Endothelial cell of umbilical vein (primary cell): ENCODE results near the gene MED8. TPM values are rescaled to one million over a fixed set of nuclear protein-coding genes. Genes with fewer than 3 reads are reported as not detected.

Source experiments
- BruUV-seq: library from RNA; stranded (reverse); fragments of 400-500 nt; replicated peaks from 2 replicates; lab custom pipeline; 2021; lab: Mats Ljungman, UMichigan
- CTCF ChIA-PET: fragments of 300-600, 350-600 bp; sonication (Branson Sonifier 250); formaldehyde crosslinking; loops from one replicate; lab custom pipeline; 2021; ENCODE audit warnings: antibody characterized with exemption, inconsistent platforms; lab: Charles Lee
- POLR2A ChIA-PET: fragments of 300-600, 350-600 bp; sonication (Branson Sonifier 250); formaldehyde crosslinking; loops from one replicate; lab custom pipeline; 2021; ENCODE audit warnings: antibody characterized with exemption, inconsistent platforms; lab: Charles Lee
- DNase-seq: peaks from one replicate; pipeline ENCODE4 v3.0.0-alpha.2; 2011; ENCODE audit warnings: low read depth, low spot score
- FAIRE-seq: peaks from 2 replicates; lab custom pipeline; 2011; peaks lifted over from hg19 to GRCh38; lab: Jason Lieb, UNC
- H2AFZ ChIP-seq: 2 replicates; pipeline ENCODE4 v1.6.0; 2012; ENCODE audit warnings: low read depth, low read length, control low read depth, inconsistent platforms
- H3K27ac ChIP-seq: 2 replicates; pipeline ENCODE4 v1.5.1; 2011; ENCODE audit warnings: low read depth, mild to moderate bottlenecking, control low read depth, low read length, moderate library complexity; ENCODE audit not compliant: insufficient read depth
- H3K27me3 ChIP-seq, 2 experiments: 2 replicates each; pipeline versions ENCODE4 v1.6.0 to v1.6.1; 2011; ENCODE audit warnings: low read length in 2 of 2, mixed read lengths in 1 of 2; ENCODE audit not compliant: control insufficient read depth in 2 of 2, insufficient read depth in 2 of 2
- H3K36me3 ChIP-seq, 2 experiments: 2 replicates in 1 of 2; 3 replicates in 1 of 2; pipeline ENCODE4 v1.5.1; 2011; ENCODE audit warnings: low read length in 2 of 2, mild to moderate bottlenecking in 1 of 2, moderate library complexity in 1 of 2; ENCODE audit not compliant: control insufficient read depth in 2 of 2, insufficient read depth in 2 of 2; ENCODE audit errors: extremely low read depth in 1 of 2
- H3K4me1 ChIP-seq: 3 replicates; pipeline ENCODE4 v1.5.1; 2011; ENCODE audit warnings: mild to moderate bottlenecking, low read length; ENCODE audit not compliant: control insufficient read depth, insufficient read depth; ENCODE audit errors: extremely low read depth
- H3K4me2 ChIP-seq: 2 replicates; pipeline ENCODE4 v1.6.1; 2011; ENCODE audit warnings: low read length, control low read depth, mixed read lengths; ENCODE audit not compliant: insufficient read depth
- H3K4me3 ChIP-seq, 3 experiments: fragments of 200-600 bp in 1 of 3; sonication (generic), shearing (Covaris generic) in 1 of 3; replicated peaks in 1 of 3; 2 replicates each; pipeline ENCODE4 v1.5.1; 2011 to 2016; ENCODE audit warnings: control low read depth in 3 of 3, low read length in 3 of 3, mild to moderate bottlenecking in 2 of 3, inconsistent platforms in 1 of 3, low read depth in 1 of 3, moderate library complexity in 1 of 3; ENCODE audit not compliant: insufficient read depth in 1 of 3
- H3K79me2 ChIP-seq: 2 replicates; pipeline ENCODE4 v1.6.0; 2012; ENCODE audit warnings: low read length, inconsistent platforms; ENCODE audit not compliant: control insufficient read depth, insufficient read depth
- H3K9ac ChIP-seq: replicated peaks from 2 replicates; pipeline ENCODE3; 2011; ENCODE audit warnings: low read length, control low read depth; ENCODE audit not compliant: insufficient read depth; ENCODE audit errors: extremely low read depth
- H3K9me1 ChIP-seq: replicated peaks from 3 replicates; pipeline ENCODE4 v1.6.0; 2011; ENCODE audit warnings: mild to moderate bottlenecking, low read length; ENCODE audit not compliant: control insufficient read depth, insufficient read depth; ENCODE audit errors: extremely low read depth
- H3K9me3 ChIP-seq: replicated peaks from 2 replicates; pipeline ENCODE4 v1.5.1; 2012; ENCODE audit warnings: low read length, inconsistent platforms; ENCODE audit not compliant: control insufficient read depth, insufficient read depth
- H4K20me1 ChIP-seq: replicated peaks from 2 replicates; pipeline ENCODE3; 2011; ENCODE audit warnings: mild to moderate bottlenecking, low read length; ENCODE audit not compliant: control insufficient read depth, insufficient read depth; ENCODE audit errors: extremely low read depth
- EZH2 ChIP-seq: IDR thresholded peaks from 2 replicates; pipeline ENCODE4 v1.6.1; 2012; ENCODE audit warnings: borderline replicate concordance, low read depth, mild to moderate bottlenecking, moderate library complexity, low read length, inconsistent platforms; ENCODE audit not compliant: severe bottlenecking
- FOS ChIP-seq: IDR thresholded peaks from 2 replicates; pipeline ENCODE4 v1.6.1; 2011; ENCODE audit warnings: mild to moderate bottlenecking, low read length, moderate library complexity, borderline replicate concordance; ENCODE audit not compliant: insufficient read depth
- GATA2 ChIP-seq: IDR thresholded peaks from 2 replicates; pipeline ENCODE4 v1.7.0; 2011; ENCODE audit warnings: low read depth, mild to moderate bottlenecking, moderate library complexity, mixed read lengths, low read length; ENCODE audit not compliant: insufficient read length, insufficient read depth
- JUN ChIP-seq: IDR thresholded peaks from 2 replicates; pipeline ENCODE4 v1.6.1; 2011; ENCODE audit warnings: borderline replicate concordance, low read depth; ENCODE audit not compliant: insufficient read length, insufficient read depth
- MAX ChIP-seq: IDR thresholded peaks from 2 replicates; pipeline ENCODE4 v1.6.1; 2011; ENCODE audit not compliant: insufficient read depth, insufficient read length
- MYC ChIP-seq: IDR thresholded peaks from one replicate; pipeline ENCODE4 v1.6.1; 2011; ENCODE audit warnings: mild to moderate bottlenecking, low read depth, low read length
- POLR2A ChIP-seq: IDR thresholded peaks from 2 replicates; pipeline ENCODE4 v1.6.1; 2012; ENCODE audit warnings: low read depth, mild to moderate bottlenecking, control low read depth, low read length
- POLR2AphosphoS5 ChIP-seq: IDR thresholded peaks from 2 replicates; pipeline ENCODE4 v1.6.1; 2012; ENCODE audit warnings: low read depth, mild to moderate bottlenecking, control low read depth, low read length, moderate library complexity; ENCODE audit not compliant: insufficient read depth
- dilution Hi-C: fragments of 300-500 bp; cut with MboI; formaldehyde crosslinking; loops from one replicate; pipeline ENCODE4 v1.15.0; 2019; ENCODE audit warnings: low sequenced_read_pairs; ENCODE audit not compliant: extremely low pct_ligation_motif_present
- intact Hi-C: fragments of 100-400 bp; cut with micrococcal nuclease; formaldehyde crosslinking; loops from one replicate; pipeline ENCODE4 v1.10.0; 2022
- polyA plus RNA-seq, 4 experiments: library from polyadenylated mRNA; depleted of rRNA in 3 of 4; stranded (reverse) in 3 of 4; unstranded in 1 of 4; fragments of >200 nt; gene quantifications; 2 replicates each; pipeline versions ENCODE4 v1.2.1 to v1.2.3, GENCODE V29; 2011 to 2012; ENCODE audit warnings: missing spikeins in 1 of 4
- total RNA-seq: library from RNA; stranded (reverse); gene quantifications from 2 replicates; pipeline ENCODE4 v1.2.3, GENCODE V29; 2021

The MED8 gene
- total and polyA plus RNA-seq, 2 donors (not counting 3 experiments of a cell fraction or from before 2014, with no cell fraction given), result 19.6 to 45.6 TPM

GRCh38 chr1:43425045-43425444 lies 35.4 kb upstream of the MED8 start:
- no peaks in the 10 kb centered on the region for H3K27me3 ChIP-seq
- POLR2A ChIA-PET, result interaction anchor here (0.6 kb wide), 1 partner anchor 188 kb away, joined by 3 read pairs; no protein-coding TSS in a partner anchor
- H3K4me3 ChIP-seq, result no peak overlapping the region
- TF ChIP-seq EZH2 (no peak), GATA2 (no peak), POLR2A (no peak), MAX (no peak)
- FAIRE-seq (no peak), DNase-seq (no peak)
- H3K36me3 ChIP-seq, result peaks cover 8 to 81% of the 10 kb centered on the region in 2 experiments
- no peaks in the 10 kb centered on the region for H3K9me1 ChIP-seq
- no peak overlapping the region for H3K4me2 ChIP-seq
- no peak overlapping the region for H3K9ac ChIP-seq
- no peak overlapping the region for H3K27ac ChIP-seq
- intact Hi-C loops (no loop called here), dilution Hi-C loops (no loop called here)
- no peaks in the 10 kb centered on the region for H4K20me1 ChIP-seq
- BruUV-seq, result no TSS peak
- H2AFZ ChIP-seq, result no peak overlapping the region
- no peaks in the 10 kb centered on the region for H3K79me2 ChIP-seq
- no peaks in the 10 kb centered on the region for H3K4me1 ChIP-seq
- CTCF ChIA-PET, result interaction anchor here (1.0 to 1.3 kb wide), 3 partner anchors 10 to 198 kb away, joined by 3 to 7 read pairs (median 5); no protein-coding TSS in a partner anchor
- no peaks in the 10 kb centered on the region for H3K9me3 ChIP-seq

GRCh38 chr1:43423672-43424550 lies 34.3 kb upstream of the MED8 start:
- no peak overlapping the region for H3K4me2 ChIP-seq
- H3K27ac ChIP-seq, result no peak overlapping the region
- no peak overlapping the region for H2AFZ ChIP-seq
- no peak overlapping the region for H3K9ac ChIP-seq
- BruUV-seq, result no TSS peak
- no peaks in the 10 kb centered on the region for H3K9me1 ChIP-seq
- TF ChIP-seq MYC, result no peak
- no peak for TF ChIP-seq POLR2A
- TF ChIP-seq JUN, result no peak
- TF ChIP-seq POLR2AphosphoS5, result no peak
- no peak for TF ChIP-seq EZH2
- TF ChIP-seq MAX, result no peak
- no peak for TF ChIP-seq FOS
- no peak for TF ChIP-seq GATA2
- CTCF ChIA-PET, result interaction anchor here (1.0 kb wide), 1 partner anchor 9 kb away, joined by 5 read pairs; no protein-coding TSS in a partner anchor
- H3K79me2 ChIP-seq, result no peaks in the 10 kb centered on the region
- POLR2A ChIA-PET, result no interaction called here
- dilution Hi-C loops, result loop anchor here (25.0 kb wide), 1 partner anchor 187 kb away; no protein-coding TSS in a partner anchor
- H4K20me1 ChIP-seq, result no peaks in the 10 kb centered on the region
- H3K36me3 ChIP-seq, result peaks cover 13 to 89% of the 10 kb centered on the region in 2 experiments
- FAIRE-seq, result no peak
- no peak overlapping the region for H3K4me3 ChIP-seq
- no peaks in the 10 kb centered on the region for H3K4me1 ChIP-seq
- intact Hi-C loops, result no loop called here
- H3K9me3 ChIP-seq, result no peaks in the 10 kb centered on the region
- DNase-seq, result no peak
- no peaks in the 10 kb centered on the region for H3K27me3 ChIP-seq
